GM23248 (cell line): ENCODE data around the gene IFI27L1.

Source experiments
- EZH2 ChIP-seq: fragments of 200-600 bp; sonication (generic); IDR thresholded peaks from 2 replicates; pipeline ENCODE4 v1.6.1; 2018; ENCODE audit warnings: antibody characterized with exemption, mild to moderate bottlenecking; ENCODE audit not compliant: insufficient read depth, poor library complexity, severe bottlenecking
- EZH2phosphoT487 ChIP-seq: fragments of 200-600 bp; sonication (generic); IDR thresholded peaks from 2 replicates; pipeline ENCODE4 v1.6.1; 2018; ENCODE audit warnings: antibody characterized with exemption, moderate library complexity, mild to moderate bottlenecking, low read depth; ENCODE audit not compliant: insufficient read depth

DNA sequence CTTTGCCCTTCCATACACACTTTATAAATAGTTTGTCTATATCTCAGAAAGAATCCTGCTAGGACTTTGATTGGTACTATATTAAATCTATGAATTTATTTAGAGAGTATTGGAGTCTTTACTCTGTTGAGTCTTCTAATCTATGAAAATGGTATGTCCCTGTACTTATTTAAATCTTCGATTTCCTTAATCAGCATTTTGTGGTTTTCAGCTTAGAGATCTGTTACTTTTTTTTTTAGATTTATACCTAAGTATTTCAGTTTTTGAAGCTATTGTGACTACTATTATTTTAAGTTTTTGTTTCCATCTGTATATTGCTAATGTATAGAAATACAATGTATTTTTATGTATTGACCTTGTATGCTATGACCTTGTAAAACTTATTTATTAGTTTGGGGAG is 61.7 kb downstream of the IFI27L1 start:
- TF ChIP-seq EZH2phosphoT487 (no peak), EZH2 (no peak)
